SU-DHL-6 (cell line): ENCODE results near the gene RGS3.

Experiments
- H2AFZ ChIP-seq: fragments of 200-600 bp; sonication (generic); 2 replicates; pipeline ENCODE4 v1.6.1; 2014; ENCODE audit warnings: low read depth, mild to moderate bottlenecking, moderate library complexity, mixed read lengths, antibody characterized with exemption, low read length; ENCODE audit not compliant: severe bottlenecking
- H3F3A ChIP-seq: fragments of 200-600 bp; shearing (Covaris generic); 2 replicates; pipeline ENCODE4 v1.6.0; 2016; ENCODE audit warnings: antibody characterized with exemption, mild to moderate bottlenecking; ENCODE audit not compliant: insufficient read depth
- H3K27ac ChIP-seq: fragments of 200-600 bp; sonication (generic); 2 replicates; pipeline ENCODE4 v1.5.1; 2016; ENCODE audit warnings: low read depth, mild to moderate bottlenecking, low read length, moderate library complexity, mixed read lengths
- H3K27me3 ChIP-seq: fragments of 200-600 bp; sonication (generic), shearing (Covaris generic); 2 replicates; pipeline ENCODE4 v1.6.0; 2014; ENCODE audit warnings: mild to moderate bottlenecking, low read length
- H3K36me3 ChIP-seq: fragments of 200-600 bp; sonication (generic); 2 replicates; pipeline ENCODE4 v1.6.1; 2014; ENCODE audit warnings: mild to moderate bottlenecking, low read length, mixed read lengths
- H3K4me2 ChIP-seq: fragments of 300-600, 200-600 bp; shearing (Covaris generic), sonication (generic); 2 replicates; pipeline ENCODE4 v1.6.0; 2014; ENCODE audit warnings: low read length, low read depth, mild to moderate bottlenecking; ENCODE audit not compliant: poor library complexity, severe bottlenecking
- H3K4me3 ChIP-seq: fragments of 200-600 bp; sonication (generic); 2 replicates; pipeline ENCODE4 v1.5.1; 2014; ENCODE audit warnings: antibody characterized with exemption, low read length, mild to moderate bottlenecking, mixed read lengths; ENCODE audit not compliant: insufficient read depth, poor library complexity, severe bottlenecking
- H3K79me2 ChIP-seq: fragments of 200-600 bp; sonication (generic); 2 replicates; pipeline ENCODE4 v1.6.1; 2014; ENCODE audit warnings: mild to moderate bottlenecking, low read length, moderate library complexity; ENCODE audit not compliant: insufficient read depth
- H3K9ac ChIP-seq: fragments of 200-600 bp; sonication (generic); 2 replicates; pipeline ENCODE4 v1.7.0; 2014; ENCODE audit warnings: mild to moderate bottlenecking, low read length
- H3K9me2 ChIP-seq: fragments of 200-600 bp; sonication (generic); replicated peaks from 2 replicates; pipeline ENCODE4 v1.6.1; 2014; ENCODE audit warnings: low read length; ENCODE audit not compliant: insufficient read depth
- H3K9me3 ChIP-seq: fragments of 200-600 bp; sonication (generic); 2 replicates; pipeline ENCODE4 v1.6.1; 2014; ENCODE audit warnings: low read length, mixed read lengths; ENCODE audit not compliant: insufficient read depth
- H4K20me1 ChIP-seq: fragments of 200-600 bp; sonication (generic); 2 replicates; pipeline ENCODE4 v1.6.1; 2014; ENCODE audit warnings: low read depth, mild to moderate bottlenecking, antibody characterized with exemption, low read length, moderate library complexity, mixed read lengths
- EZH2phosphoT487 ChIP-seq: fragments of 200-600 bp; sonication (generic), shearing (Covaris generic); conservative IDR thresholded peaks from 2 replicates; pipeline ENCODE4 v1.6.1; 2018; ENCODE audit warnings: mild to moderate bottlenecking, antibody characterized with exemption, low read length, moderate library complexity, mixed read lengths
- TF ChIP-seq, protein P1 (sequence below): fragments of 200-600 bp; sonication (generic); IDR thresholded peaks from one replicate; pipeline ENCODE4 v1.5.1; 2017; ENCODE audit warnings: antibody characterized with exemption, mild to moderate bottlenecking, low read length, moderate library complexity; ENCODE audit not compliant: insufficient read depth, poor library complexity, severe bottlenecking

Gene RGS3

GRCh38 chr9:113613815-113614413 lies 150.4 kb downstream of the RGS3 start:
- Histone ChIP-seq H4K20me1 (no peaks in the 10 kb centered on the region), H3F3A (no peaks in the 10 kb centered on the region), H3K9me3 (no peaks in the 10 kb centered on the region), H3K4me2 (no peak overlapping the region), H3K4me3 (no peak overlapping the region), H3K9me2 (no peaks in the 10 kb centered on the region), H3K36me3 (no peaks in the 10 kb centered on the region), H3K9ac (no peak overlapping the region), H3K27ac (no peak overlapping the region), H2AFZ (no peak overlapping the region), H3K27me3 (no peaks in the 10 kb centered on the region), H3K79me2 (no peaks in the 10 kb centered on the region)
- TF ChIP-seq, protein P1, sequence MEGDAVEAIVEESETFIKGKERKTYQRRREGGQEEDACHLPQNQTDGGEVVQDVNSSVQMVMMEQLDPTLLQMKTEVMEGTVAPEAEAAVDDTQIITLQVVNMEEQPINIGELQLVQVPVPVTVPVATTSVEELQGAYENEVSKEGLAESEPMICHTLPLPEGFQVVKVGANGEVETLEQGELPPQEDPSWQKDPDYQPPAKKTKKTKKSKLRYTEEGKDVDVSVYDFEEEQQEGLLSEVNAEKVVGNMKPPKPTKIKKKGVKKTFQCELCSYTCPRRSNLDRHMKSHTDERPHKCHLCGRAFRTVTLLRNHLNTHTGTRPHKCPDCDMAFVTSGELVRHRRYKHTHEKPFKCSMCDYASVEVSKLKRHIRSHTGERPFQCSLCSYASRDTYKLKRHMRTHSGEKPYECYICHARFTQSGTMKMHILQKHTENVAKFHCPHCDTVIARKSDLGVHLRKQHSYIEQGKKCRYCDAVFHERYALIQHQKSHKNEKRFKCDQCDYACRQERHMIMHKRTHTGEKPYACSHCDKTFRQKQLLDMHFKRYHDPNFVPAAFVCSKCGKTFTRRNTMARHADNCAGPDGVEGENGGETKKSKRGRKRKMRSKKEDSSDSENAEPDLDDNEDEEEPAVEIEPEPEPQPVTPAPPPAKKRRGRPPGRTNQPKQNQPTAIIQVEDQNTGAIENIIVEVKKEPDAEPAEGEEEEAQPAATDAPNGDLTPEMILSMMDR = no peak
- no peak for TF ChIP-seq EZH2phosphoT487

DNA sequence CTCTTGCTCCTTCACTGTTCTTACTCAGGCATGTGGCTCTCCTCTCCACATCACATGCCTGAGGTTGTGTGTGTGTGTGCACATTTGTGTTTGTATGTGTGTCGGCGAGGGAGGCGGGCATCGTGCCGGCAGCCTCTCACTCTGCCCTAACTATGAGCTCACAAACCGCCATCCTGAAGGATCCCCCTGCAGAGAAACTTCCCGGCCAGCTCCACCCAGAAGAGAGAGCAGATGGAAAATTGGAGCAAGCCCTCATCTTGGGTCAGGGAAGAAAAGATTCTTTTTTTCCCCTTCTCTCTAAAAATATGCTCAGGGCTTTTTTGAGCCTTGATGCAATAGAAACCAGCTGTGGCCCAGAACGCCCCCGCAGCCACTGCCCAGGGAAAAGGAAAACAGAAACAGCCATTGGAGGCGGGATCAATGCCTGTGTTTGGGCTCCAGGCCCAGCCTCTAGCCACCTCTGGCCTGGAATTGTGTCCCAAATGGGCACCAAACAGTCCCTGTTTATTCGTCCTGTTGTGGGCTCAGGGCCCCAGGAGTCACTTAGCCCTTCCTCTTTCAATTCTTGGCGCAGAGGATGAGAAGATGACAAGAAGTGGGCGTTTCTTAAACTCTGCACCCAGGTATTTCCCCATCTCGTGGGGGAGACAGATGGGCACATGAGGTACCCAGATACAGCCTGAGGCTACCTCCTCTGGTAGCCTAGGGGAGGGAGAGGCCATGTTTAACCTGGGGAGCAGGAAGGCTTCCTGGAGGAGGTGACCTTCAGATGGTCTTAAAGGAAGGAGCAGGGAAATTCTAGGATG lies 151.5 kb downstream of the RGS3 start:
- Histone ChIP-seq H2AFZ (no peak overlapping the region), H3K79me2 (no peaks in the 10 kb centered on the region), H3K36me3 (no peaks in the 10 kb centered on the region), H3K9me3 (no peaks in the 10 kb centered on the region), H3K27me3 (no peaks in the 10 kb centered on the region), H3K27ac (no peak overlapping the region), H3K4me2 (no peak overlapping the region), H3K4me3 (no peak overlapping the region), H3K9ac (no peak overlapping the region), H3K9me2 (no peaks in the 10 kb centered on the region), H3F3A (no peaks in the 10 kb centered on the region), H4K20me1 (no peaks in the 10 kb centered on the region)
- no peak for TF ChIP-seq EZH2phosphoT487
- TF ChIP-seq, protein P1 = no peak

DNA sequence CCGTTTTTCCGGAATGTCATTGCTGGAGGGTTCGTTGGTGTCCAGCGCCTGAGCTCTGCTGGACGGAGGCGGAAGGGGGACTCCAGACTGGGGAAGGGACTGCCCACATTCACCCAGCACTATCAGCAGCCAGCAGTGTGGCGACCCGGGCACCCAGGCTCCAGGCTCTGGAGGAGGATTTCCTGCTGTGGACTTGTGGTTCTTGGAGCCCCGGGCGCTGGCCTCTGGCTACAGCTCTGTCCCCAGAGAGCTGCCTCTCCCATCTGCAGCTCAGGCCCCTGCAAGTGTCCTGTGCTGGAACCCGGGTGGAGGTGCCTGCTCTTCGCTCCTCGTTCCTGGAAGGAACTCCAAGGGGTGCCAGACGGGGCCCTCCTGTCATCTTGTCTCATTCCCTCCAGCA lies 152.6 kb downstream of the RGS3 start:
- no peaks in the 10 kb centered on the region for H4K20me1 ChIP-seq
- H3K27me3 ChIP-seq = no peaks in the 10 kb centered on the region
- no peak overlapping the region for H3K4me3 ChIP-seq
- no peak overlapping the region for H3K27ac ChIP-seq
- no peaks in the 10 kb centered on the region for H3K9me3 ChIP-seq
- H3K9me2 ChIP-seq = no peaks in the 10 kb centered on the region
- TF ChIP-seq EZH2phosphoT487 = no peak
- H3K36me3 ChIP-seq = no peaks in the 10 kb centered on the region
- no peak overlapping the region for H3K9ac ChIP-seq
- no peak overlapping the region for H3K4me2 ChIP-seq
- no peak overlapping the region for H2AFZ ChIP-seq
- H3K79me2 ChIP-seq = no peaks in the 10 kb centered on the region
- no peaks in the 10 kb centered on the region for H3F3A ChIP-seq
